ENCODE results near the gene NLGN4X.

NLGN4X gene

GRCh38 chrX:5867778-5868177 lies 360.9 kb downstream of the NLGN4X start:
- DNase-seq (ENCODE audit: low read depth) = no peak

- no peak for DNase-seq (ENCODE audit: low read depth)
These were observed 371.4 kb downstream of the NLGN4X start for GRCh38 chrX:5857232-5857631.

- no peak for DNase-seq (ENCODE audit: low read depth)
These were observed 375.7 kb downstream of the NLGN4X start for GRCh38 chrX:5852941-5853340.

- no peak for DNase-seq (ENCODE audit: low read depth)
These were observed 386.1 kb downstream of the NLGN4X start for GRCh38 chrX:5842601-5843000.
